B cell (primary cell): ENCODE results near the gene CR1. TPM values are rescaled to one million over a fixed set of nuclear protein-coding genes. Genes with fewer than 3 reads are reported as not detected.

ENCODE experiments used
- ATAC-seq: fragments of 200-7000 bp; cut with Tn5 transposase; one replicate; pipeline ENCODE4 v1.10.0; 2021; ENCODE audit warnings: low read depth, mild to moderate bottlenecking, moderate number of reproducible peaks, moderate library complexity
- CTCF ChIA-PET: fragments of 350-600 bp; sonication (Branson Sonifier 250); formaldehyde crosslinking; loops from one replicate; lab custom pipeline; 2021; ENCODE audit warnings: antibody characterized with exemption, inconsistent platforms; lab: Charles Lee
- POLR2A ChIA-PET: fragments of 350-600 bp; sonication (Branson Sonifier 250); formaldehyde crosslinking; loops from one replicate; lab custom pipeline; 2021; ENCODE audit warnings: antibody characterized with exemption; lab: Charles Lee
- DNase-seq: peaks from one replicate; pipeline ENCODE4 v3.0.0; 2013
- H2AFZ ChIP-seq: 2 replicates; pipeline ENCODE4 v1.6.1; 2012; ENCODE audit warnings: mild to moderate bottlenecking, low read depth, low read length; ENCODE audit not compliant: insufficient read depth, poor library complexity, severe bottlenecking
- H3K27ac ChIP-seq, 2 donors: 1 replicate in 1 of 2; 2 replicates in 1 of 2; pipeline ENCODE4 v1.5.1; 2012 to 2013; ENCODE audit warnings: low read length in 2 of 2, mild to moderate bottlenecking in 2 of 2, moderate library complexity in 1 of 2
- H3K27me3 ChIP-seq, 4 experiments: fragments of 200-600 bp in 1 of 4; sonication (generic) in 1 of 4; replicated peaks in 1 of 4; 1 replicate in 2 of 4; 2 replicates in 2 of 4; pipeline versions ENCODE4 v1.6.1 to v1.7.0; 2013 to 2016; ENCODE audit warnings: low read length in 3 of 4, mild to moderate bottlenecking in 2 of 4, mixed read lengths in 1 of 4, moderate library complexity in 1 of 4; ENCODE audit not compliant: insufficient read depth in 4 of 4, control insufficient read depth in 3 of 4; ENCODE audit errors: control extremely low read depth in 1 of 4
- H3K36me3 ChIP-seq, 2 experiments: replicated peaks in 1 of 2; 1 replicate in 1 of 2; 2 replicates in 1 of 2; pipeline versions ENCODE4 v1.6.1 to v1.7.1; 2013; ENCODE audit warnings: low read length in 1 of 2; ENCODE audit not compliant: insufficient read depth in 2 of 2, control insufficient read depth in 1 of 2; ENCODE audit errors: control extremely low read depth in 1 of 2, extremely low read depth in 1 of 2
- H3K4me1 ChIP-seq, 2 donors: fragments of 200-600 bp in 1 of 2; sonication (generic) in 1 of 2; 1 replicate in 1 of 2; 2 replicates in 1 of 2; pipeline versions ENCODE4 v1.5.1 to v1.6.1; 2013 to 2017; ENCODE audit warnings: low read length in 2 of 2; ENCODE audit not compliant: control insufficient read depth in 2 of 2, insufficient read depth in 2 of 2
- H3K4me2 ChIP-seq: replicated peaks from 2 replicates; pipeline ENCODE3; 2012; ENCODE audit warnings: mild to moderate bottlenecking, low read depth, low read length; ENCODE audit not compliant: poor library complexity, severe bottlenecking
- H3K4me3 ChIP-seq, 5 experiments: fragments of 200-600 bp in 1 of 5; sonication (generic) in 1 of 5; 1 replicate in 3 of 5; 2 replicates in 2 of 5; pipeline versions ENCODE4 v1.5.1 to v1.7.0; 2011 to 2016; ENCODE audit warnings: low read length in 4 of 5, mild to moderate bottlenecking in 4 of 5, low read depth in 2 of 5, control low read depth in 1 of 5, moderate library complexity in 1 of 5; ENCODE audit not compliant: insufficient read depth in 1 of 5; ENCODE audit errors: control extremely low read depth in 1 of 5, extremely low read depth in 1 of 5
- H3K79me2 ChIP-seq: fragments of 200-600 bp; sonication (generic); one replicate; pipeline ENCODE4 v1.6.0; 2016; ENCODE audit warnings: low read length; ENCODE audit not compliant: control insufficient read depth, insufficient read depth
- H3K9ac ChIP-seq: fragments of 200-600 bp; sonication (generic); 2 replicates; pipeline ENCODE4 v1.6.1; 2017; ENCODE audit warnings: mild to moderate bottlenecking, low read length, moderate library complexity
- H3K9me3 ChIP-seq, 3 donors: one replicate each; pipeline versions ENCODE4 v1.6.1 to v1.7.1; 2013; ENCODE audit warnings: low read length in 2 of 3; ENCODE audit not compliant: control insufficient read depth in 2 of 3, insufficient read depth in 1 of 3; ENCODE audit errors: control extremely low read depth in 1 of 3
- H4K20me1 ChIP-seq: 2 replicates; pipeline ENCODE4 v1.6.0; 2012; ENCODE audit warnings: mild to moderate bottlenecking, low read length; ENCODE audit not compliant: insufficient read depth, control insufficient read depth, poor library complexity, severe bottlenecking
- H3K27ac Mint-ChIP-seq: one replicate; pipeline ENCODE4 v1.8.0; 2021; ENCODE audit warnings: mixed read lengths
- H3K27me3 Mint-ChIP-seq: one replicate; pipeline ENCODE4 v1.8.0; 2021; ENCODE audit warnings: mixed read lengths
- H3K4me1 Mint-ChIP-seq: one replicate; pipeline ENCODE4 v1.8.0; 2021; ENCODE audit warnings: mixed read lengths
- H3K4me3 Mint-ChIP-seq: one replicate; pipeline ENCODE4 v1.8.0; 2021; ENCODE audit warnings: mixed read lengths
- H3K9me3 Mint-ChIP-seq: one replicate; pipeline ENCODE4 v1.8.0; 2022; ENCODE audit warnings: mixed read lengths; ENCODE audit not compliant: insufficient read depth
- EZH2 ChIP-seq: IDR thresholded peaks from 2 replicates; pipeline ENCODE4 v1.6.1; 2012; ENCODE audit warnings: borderline replicate concordance, low read depth, mild to moderate bottlenecking, moderate library complexity, low read length; ENCODE audit not compliant: insufficient read depth, poor library complexity, severe bottlenecking
- WGBS: methylation state at CpG from one replicate; pipeline ENCODE4 v1.1.5; 2013; ENCODE audit warnings: missing lambda C conversion rate; ENCODE audit not compliant: insufficient coverage; 5-methylcytosine and 5-hydroxymethylcytosine counted together
- intact Hi-C: fragments of 100-400 bp; cut with micrococcal nuclease; formaldehyde crosslinking; loops from one replicate; pipeline ENCODE4 v1.10.0; 2022
- polyA plus RNA-seq: library from polyadenylated mRNA; depleted of rRNA; stranded (reverse); fragments of >200 nt; gene quantifications from 2 replicates; pipeline ENCODE4 v1.2.3, GENCODE V29; 2012
- total RNA-seq, 2 donors: library from RNA; stranded (reverse); fragments of 120-200 nt in 1 of 2; gene quantifications; 1 replicate in 1 of 2; 2 replicates in 1 of 2; pipeline versions ENCODE4 v1.2.3 to v1.2.4, GENCODE V29; 2013 to 2022
- TF ChIP-seq, protein P1 (sequence below): fragments of 200-600 bp; IDR thresholded peaks from one replicate; pipeline ENCODE4 v1.8.0; 2022; ENCODE audit warnings: antibody characterized with exemption, mild to moderate bottlenecking

CR1 gene
- total and polyA plus RNA-seq, 2 donors (not counting 1 experiment from before 2014, with no cell fraction given): 26.4 to 36.7 TPM

DNA sequence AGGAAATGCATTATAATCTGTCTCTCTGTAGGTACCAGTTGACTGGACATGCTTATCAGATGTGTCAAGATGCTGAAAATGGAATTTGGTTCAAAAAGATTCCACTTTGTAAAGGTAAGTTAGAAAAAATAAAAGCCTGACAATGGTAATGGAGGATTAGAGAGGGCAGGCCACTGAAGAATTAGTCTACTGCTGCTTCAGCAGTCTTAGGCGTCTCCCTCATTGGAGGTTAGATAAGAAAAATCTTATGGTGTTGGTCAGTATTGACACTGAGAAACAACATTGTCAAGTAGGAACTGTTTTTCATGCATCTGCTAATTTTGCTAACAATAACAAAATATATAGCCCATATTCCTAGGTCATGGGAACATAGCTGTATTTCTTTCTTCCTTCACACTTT is 21.7 kb upstream of the CR1 start:
- POLR2A ChIA-PET: interaction anchor here (0.8 kb wide), 1 partner anchor 20 kb away, joined by 3 read pairs; the partner anchor contains the start of gene CR2
- DNase-seq: no peak
- Mint-ChIP-seq H3K27me3 (no peaks in the 10 kb centered on the region), H3K9me3 (no peaks in the 10 kb centered on the region), H3K4me1 (no peaks in the 10 kb centered on the region), H3K4me3 (no peak overlapping the region), H3K27ac (no peak overlapping the region)
- ATAC-seq: no peak
- Histone ChIP-seq H2AFZ (no peak overlapping the region), H3K4me3 (no peak overlapping the region), H3K4me2 (no peak overlapping the region), H3K27ac (no peak overlapping the region), H3K36me3 (peaks cover 10 to 86% of the 10 kb centered on the region in 2 experiments), H4K20me1 (no peaks in the 10 kb centered on the region), H3K79me2 (peaks cover 9% of the 10 kb centered on the region), H3K27me3 (no peaks in the 10 kb centered on the region), H3K4me1 (no peaks in the 10 kb centered on the region), H3K9me3 (no peaks in the 10 kb centered on the region), H3K9ac (no peak overlapping the region)
- CTCF ChIA-PET: interaction anchor here (1.6 kb wide), 1 partner anchor 68 kb away, joined by 4 read pairs; no protein-coding TSS in a partner anchor
- intact Hi-C loops: no loop called here
- TF ChIP-seq EZH2: no peak
- TF ChIP-seq, protein P1, sequence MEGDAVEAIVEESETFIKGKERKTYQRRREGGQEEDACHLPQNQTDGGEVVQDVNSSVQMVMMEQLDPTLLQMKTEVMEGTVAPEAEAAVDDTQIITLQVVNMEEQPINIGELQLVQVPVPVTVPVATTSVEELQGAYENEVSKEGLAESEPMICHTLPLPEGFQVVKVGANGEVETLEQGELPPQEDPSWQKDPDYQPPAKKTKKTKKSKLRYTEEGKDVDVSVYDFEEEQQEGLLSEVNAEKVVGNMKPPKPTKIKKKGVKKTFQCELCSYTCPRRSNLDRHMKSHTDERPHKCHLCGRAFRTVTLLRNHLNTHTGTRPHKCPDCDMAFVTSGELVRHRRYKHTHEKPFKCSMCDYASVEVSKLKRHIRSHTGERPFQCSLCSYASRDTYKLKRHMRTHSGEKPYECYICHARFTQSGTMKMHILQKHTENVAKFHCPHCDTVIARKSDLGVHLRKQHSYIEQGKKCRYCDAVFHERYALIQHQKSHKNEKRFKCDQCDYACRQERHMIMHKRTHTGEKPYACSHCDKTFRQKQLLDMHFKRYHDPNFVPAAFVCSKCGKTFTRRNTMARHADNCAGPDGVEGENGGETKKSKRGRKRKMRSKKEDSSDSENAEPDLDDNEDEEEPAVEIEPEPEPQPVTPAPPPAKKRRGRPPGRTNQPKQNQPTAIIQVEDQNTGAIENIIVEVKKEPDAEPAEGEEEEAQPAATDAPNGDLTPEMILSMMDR: no peak
- no CpG with 5 or more reads among the region's 1 CpG for WGBS

DNA sequence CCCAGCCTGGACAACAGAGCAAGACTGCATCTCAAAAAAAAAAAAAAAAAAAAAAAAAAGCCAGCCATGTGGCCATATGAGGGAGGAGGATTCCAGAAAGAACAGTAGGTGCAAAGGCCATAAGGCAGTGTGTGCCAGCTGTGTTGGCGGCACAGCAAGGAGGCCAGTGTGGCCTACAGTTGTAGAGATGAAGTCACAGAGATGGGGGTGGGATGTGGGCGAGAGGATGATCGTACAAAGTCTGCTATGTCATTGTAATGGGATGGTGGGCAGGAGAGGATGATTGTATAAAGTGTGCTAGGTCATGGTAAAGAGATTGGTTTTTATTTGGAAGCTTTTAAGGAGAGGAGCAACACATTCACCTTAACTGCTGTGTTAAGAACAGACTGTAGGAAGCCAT is 9.8 kb upstream of the CR1 start:
- peak overlapping the region; percentile 33 for H3K27ac Mint-ChIP-seq

More for the DNA sequence above, 9.8 kb upstream of the CR1 start:
- ChIA-PET CTCF (interaction anchor here (1.5 to 2.5 kb wide), 3 partner anchors 10 to 13 kb away, joined by 4 to 12 read pairs (median 7); partner anchors contain the start of gene CR1), POLR2A (no interaction called here)
- Histone ChIP-seq H3K9ac (no peak overlapping the region), H3K27ac (peak overlapping the region in 1 of 2 donors; percentile 56), H3K27me3 (no peaks in the 10 kb centered on the region), H3K4me3 (no peak overlapping the region), H4K20me1 (no peaks in the 10 kb centered on the region), H3K36me3 (peaks cover 17 to 55% of the 10 kb centered on the region in 2 experiments), H3K9me3 (no peaks in the 10 kb centered on the region), H3K4me2 (no peak overlapping the region), H3K4me1 (no peaks in the 10 kb centered on the region), H3K79me2 (no peaks in the 10 kb centered on the region), H2AFZ (no peak overlapping the region)
- DNase-seq (no peak), ATAC-seq (no peak)
- no peaks in the 10 kb centered on the region for H3K27me3 Mint-ChIP-seq
- WGBS: 97% methylated on average over 3 of the region's 3 CpGs
- intact Hi-C loops: no loop called here
- H3K9me3 Mint-ChIP-seq: no peaks in the 10 kb centered on the region
- H3K4me3 Mint-ChIP-seq: no peak overlapping the region
- TF ChIP-seq, protein P1: no peak
- TF ChIP-seq EZH2: no peak
- H3K4me1 Mint-ChIP-seq: no peaks in the 10 kb centered on the region
